Activated naive CD8-positive, alpha-beta T cell (primary cell): ENCODE measurements around the gene MPI.

Experiments used
- H3K27ac Mint-ChIP-seq: one replicate; pipeline ENCODE4 v1.8.0; 2021; ENCODE audit warnings: mixed read lengths
- H3K27me3 Mint-ChIP-seq: one replicate; pipeline ENCODE4 v1.8.0; 2021; ENCODE audit warnings: mixed read lengths
- H3K36me3 Mint-ChIP-seq: one replicate; pipeline ENCODE4 v1.8.0; 2021; ENCODE audit warnings: mixed read lengths
- H3K4me1 Mint-ChIP-seq: one replicate; pipeline ENCODE4 v1.8.0; 2021; ENCODE audit warnings: low read depth, mixed read lengths
- H3K4me3 Mint-ChIP-seq: one replicate; pipeline ENCODE4 v1.8.0; 2021; ENCODE audit warnings: mild to moderate bottlenecking, mixed read lengths
- H3K9me3 Mint-ChIP-seq: one replicate; pipeline ENCODE4 v1.8.0; 2021; ENCODE audit warnings: low read depth, mixed read lengths

Gene MPI, protein sequence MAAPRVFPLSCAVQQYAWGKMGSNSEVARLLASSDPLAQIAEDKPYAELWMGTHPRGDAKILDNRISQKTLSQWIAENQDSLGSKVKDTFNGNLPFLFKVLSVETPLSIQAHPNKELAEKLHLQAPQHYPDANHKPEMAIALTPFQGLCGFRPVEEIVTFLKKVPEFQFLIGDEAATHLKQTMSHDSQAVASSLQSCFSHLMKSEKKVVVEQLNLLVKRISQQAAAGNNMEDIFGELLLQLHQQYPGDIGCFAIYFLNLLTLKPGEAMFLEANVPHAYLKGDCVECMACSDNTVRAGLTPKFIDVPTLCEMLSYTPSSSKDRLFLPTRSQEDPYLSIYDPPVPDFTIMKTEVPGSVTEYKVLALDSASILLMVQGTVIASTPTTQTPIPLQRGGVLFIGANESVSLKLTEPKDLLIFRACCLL

DNA sequence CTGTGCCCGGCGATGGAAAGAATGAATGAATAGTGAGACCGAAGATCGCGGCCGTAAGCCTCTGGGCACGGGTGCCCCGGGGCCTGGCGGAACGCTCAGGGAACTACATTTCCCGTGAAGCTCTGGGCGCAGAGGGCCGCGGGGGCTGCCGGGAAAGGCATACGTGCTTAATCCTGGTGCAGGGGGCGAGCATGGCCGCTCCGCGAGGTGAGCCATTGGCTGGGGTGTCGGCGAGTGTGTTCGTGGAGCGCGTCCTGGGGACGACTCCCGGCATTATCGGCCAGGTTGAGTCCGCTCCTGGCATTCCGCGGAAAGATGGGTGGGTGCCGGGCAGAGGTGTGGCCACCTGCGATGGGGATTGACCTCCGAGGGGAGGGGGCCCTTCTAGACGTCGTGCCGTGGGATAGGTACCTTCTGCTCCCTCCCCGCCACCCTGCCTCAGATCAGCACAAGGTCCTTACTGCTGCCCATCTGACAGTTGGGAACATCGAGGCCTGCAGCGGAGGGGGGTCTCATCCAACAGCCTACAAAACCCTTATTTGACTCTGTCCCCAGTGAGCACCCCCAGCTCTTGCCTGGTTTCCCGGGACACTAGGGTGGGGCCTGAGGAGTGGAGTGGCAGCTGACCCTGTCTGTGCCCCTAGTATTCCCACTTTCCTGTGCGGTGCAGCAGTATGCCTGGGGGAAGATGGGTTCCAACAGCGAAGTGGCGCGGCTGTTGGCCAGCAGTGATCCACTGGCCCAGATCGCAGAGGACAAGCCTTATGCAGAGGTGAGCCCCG lies at the start of gene MPI:
TSS of gene MPI (plus strand) at position 160 of the 782 bp plus-strand sequence. CDS start at position 192, 32 bp downstream.
- Mint-ChIP-seq H3K4me3 (peak within 1 kb of the TSS; percentile 88), H3K27ac (peak within 1 kb of the TSS; percentile 95), H3K4me1 (peaks cover 43% of the 10 kb centered on the region), H3K27me3 (no peaks in the 10 kb centered on the region), H3K9me3 (no peaks in the 10 kb centered on the region), H3K36me3 (peaks cover 5% of the 10 kb centered on the region)

DNA sequence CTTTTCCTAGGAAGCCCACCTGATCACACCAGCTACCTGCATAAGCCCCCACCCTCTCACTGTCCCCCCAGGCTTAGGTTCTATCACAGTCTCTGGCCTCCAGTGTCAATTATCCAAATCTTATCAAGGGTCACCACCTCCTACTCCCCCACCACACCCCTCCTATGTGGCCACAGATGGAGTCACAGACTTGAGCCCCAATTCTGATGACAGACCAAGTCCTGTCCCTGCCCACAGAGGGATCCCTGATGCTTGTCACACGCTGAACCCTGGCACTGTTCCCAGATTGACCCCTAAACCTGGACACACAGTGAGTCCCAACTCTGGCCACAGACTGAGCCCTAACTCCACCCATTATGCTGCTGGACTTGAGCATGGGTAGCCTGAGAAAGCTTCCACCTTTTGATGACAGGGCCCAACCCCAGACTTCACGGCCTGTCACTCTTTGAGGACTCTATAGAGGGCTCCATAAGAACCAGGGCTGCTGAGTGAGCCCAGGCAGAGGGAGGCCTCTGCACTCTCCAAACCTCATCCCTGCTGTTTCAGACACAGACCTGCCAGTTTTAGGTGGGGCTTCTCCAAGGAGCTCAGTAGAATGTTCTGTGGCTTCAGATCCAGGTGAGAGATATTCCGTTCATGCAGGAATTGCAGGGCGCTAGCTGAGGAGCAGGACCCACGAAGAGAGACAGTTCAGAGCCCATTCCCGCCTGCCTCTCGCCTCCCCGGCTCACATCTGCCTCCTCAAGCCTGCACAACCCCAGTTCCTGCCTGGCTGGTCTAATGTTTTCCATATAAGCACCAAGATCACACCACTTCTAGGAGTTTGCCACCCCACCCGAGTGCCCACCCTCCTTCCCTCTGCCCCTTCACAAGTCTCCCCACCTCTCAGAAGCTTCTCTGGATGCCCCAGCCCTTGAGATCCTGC lies 48.7 kb upstream of the MPI start:
- no peaks in the 10 kb centered on the region for H3K36me3 Mint-ChIP-seq
- peak overlapping the region; percentile 91 for H3K4me3 Mint-ChIP-seq
- peak overlapping the region; percentile 41 for H3K27ac Mint-ChIP-seq
- H3K9me3 Mint-ChIP-seq = no peaks in the 10 kb centered on the region
- no peaks in the 10 kb centered on the region for H3K27me3 Mint-ChIP-seq
- H3K4me1 Mint-ChIP-seq = peaks cover 39% of the 10 kb centered on the region

DNA sequence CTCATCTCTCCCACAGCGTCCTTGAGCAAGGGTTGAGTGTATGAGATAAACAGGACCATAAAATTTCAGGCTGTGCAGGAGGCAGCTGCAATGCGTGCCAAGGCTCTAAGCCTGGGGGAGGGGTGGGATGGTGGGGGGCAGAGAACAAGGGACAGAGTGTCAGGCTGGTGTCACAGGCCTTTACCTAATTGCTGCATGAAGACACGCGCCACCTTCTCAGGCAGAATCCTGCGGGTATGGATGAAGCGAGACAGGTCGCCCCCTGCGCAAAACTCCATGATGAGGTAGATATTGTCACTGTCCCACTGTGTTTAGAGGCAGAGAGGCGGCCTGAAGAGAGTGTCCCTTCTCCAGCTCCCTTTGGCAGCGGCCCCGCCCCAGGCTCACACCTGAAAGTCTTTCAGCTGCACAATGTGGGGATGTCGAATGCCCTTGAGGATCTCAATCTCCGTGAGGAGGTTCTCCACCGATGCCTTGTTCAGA lies 47.9 kb upstream of the MPI start:
- H3K4me1 Mint-ChIP-seq = peaks cover 41% of the 10 kb centered on the region
- peak overlapping the region; percentile 50 for H3K27ac Mint-ChIP-seq
- peaks cover 2% of the 10 kb centered on the region for H3K36me3 Mint-ChIP-seq
- H3K9me3 Mint-ChIP-seq = no peaks in the 10 kb centered on the region
- H3K27me3 Mint-ChIP-seq = no peaks in the 10 kb centered on the region
- peak overlapping the region; percentile 91 for H3K4me3 Mint-ChIP-seq

DNA sequence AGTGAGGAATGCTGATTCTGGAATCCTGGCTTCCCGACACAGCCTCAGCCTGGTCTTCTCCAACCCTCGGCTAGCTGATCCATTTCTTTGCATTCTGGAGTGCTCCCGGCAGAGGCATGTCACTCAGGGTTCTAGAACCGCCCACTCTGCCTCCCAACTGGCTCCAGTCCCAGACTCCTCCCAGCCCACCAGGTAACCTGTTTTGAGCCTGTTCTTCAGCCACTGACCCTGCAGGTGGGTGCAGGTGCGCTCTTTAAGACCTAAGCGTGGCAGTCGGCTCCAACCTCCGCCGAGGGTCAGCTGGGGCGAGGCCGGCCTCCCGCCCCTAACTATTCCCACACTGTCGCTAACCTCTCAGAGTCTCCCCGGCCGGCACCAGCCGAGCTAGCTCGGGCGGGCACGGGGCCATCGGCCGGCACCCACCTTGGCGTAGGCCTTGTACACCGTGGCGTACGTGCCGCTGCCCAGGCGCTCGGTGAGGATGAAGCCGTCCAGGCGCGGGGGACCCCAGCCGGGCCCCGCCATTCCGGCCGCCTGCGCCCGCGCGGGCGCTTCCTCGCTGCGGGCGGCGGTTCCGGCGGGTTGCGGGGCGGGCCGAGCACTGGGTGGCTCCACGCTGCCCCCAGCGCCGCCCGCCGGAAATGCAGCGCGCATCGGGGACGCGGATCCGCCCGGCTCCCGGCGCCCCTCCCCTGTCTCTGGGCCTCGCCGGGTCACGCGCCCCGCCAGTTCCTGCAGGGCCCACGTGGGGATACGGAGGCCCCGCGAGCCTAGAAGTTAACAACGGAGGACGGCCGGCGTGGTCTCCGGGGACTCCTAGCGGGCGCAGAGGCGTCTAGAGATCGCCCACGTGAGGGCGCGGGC lies 47.0 kb upstream of the MPI start, which contains the start of gene ULK3:
TSS of gene ULK3 (minus strand) at position 576 of the 864 bp plus-strand sequence. CDS start at position 525, 51 bp downstream.
- Mint-ChIP-seq H3K4me3 (peak within 1 kb of the TSS; percentile 91), H3K9me3 (no peaks in the 10 kb centered on the region), H3K36me3 (peaks cover 2% of the 10 kb centered on the region), H3K4me1 (peaks cover 41% of the 10 kb centered on the region), H3K27ac (peak within 1 kb of the TSS; percentile 96), H3K27me3 (no peaks in the 10 kb centered on the region)

DNA sequence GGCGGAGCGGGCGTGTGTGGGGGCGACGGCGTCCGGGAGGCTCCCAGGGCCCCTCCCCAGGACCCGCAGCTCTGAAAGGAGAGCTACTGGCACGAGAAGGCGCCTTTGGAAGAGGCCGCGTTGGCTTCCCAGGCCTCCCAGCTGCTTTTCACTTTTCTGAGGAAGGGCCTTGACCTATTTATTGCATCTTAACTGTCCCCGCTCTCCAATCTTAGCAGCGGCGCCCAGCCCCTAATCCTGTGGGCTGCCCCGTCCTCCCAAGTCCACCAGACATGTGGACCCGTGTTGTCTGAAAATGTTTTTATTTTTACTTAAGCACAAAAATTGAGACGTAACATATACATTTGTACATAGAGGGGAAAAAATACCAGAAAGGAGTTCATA lies 46.4 kb upstream of the MPI start:
- Mint-ChIP-seq H3K27ac (peak overlapping the region; percentile 96), H3K9me3 (no peaks in the 10 kb centered on the region), H3K4me1 (peaks cover 41% of the 10 kb centered on the region), H3K27me3 (no peaks in the 10 kb centered on the region), H3K36me3 (peaks cover 2% of the 10 kb centered on the region), H3K4me3 (peak overlapping the region; percentile 90)

DNA sequence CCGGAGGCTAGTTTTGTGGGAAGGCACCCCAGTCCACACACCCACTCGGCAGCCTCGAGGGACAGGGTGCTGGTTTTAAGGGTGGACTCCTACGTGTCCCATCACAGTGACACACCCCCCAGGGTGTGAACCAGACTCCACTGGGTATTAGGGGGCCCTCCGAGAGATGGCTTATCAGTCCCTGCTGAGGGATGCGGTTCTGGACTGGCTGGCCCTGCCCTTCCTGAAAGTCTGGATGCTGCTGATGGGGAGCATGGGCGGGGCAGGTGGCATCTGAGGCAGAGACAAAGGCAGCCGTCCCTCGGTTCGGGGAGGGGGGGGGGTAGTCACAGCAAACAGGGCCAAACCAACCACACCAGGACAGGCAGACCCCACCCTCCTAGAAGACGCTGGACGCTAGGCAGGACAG lies 45.9 kb upstream of the MPI start:
- Mint-ChIP-seq H3K9me3 (no peaks in the 10 kb centered on the region), H3K27ac (peak overlapping the region; percentile 96), H3K4me1 (peaks cover 41% of the 10 kb centered on the region), H3K4me3 (peak overlapping the region; percentile 90), H3K36me3 (peaks cover 2% of the 10 kb centered on the region), H3K27me3 (no peaks in the 10 kb centered on the region)

DNA sequence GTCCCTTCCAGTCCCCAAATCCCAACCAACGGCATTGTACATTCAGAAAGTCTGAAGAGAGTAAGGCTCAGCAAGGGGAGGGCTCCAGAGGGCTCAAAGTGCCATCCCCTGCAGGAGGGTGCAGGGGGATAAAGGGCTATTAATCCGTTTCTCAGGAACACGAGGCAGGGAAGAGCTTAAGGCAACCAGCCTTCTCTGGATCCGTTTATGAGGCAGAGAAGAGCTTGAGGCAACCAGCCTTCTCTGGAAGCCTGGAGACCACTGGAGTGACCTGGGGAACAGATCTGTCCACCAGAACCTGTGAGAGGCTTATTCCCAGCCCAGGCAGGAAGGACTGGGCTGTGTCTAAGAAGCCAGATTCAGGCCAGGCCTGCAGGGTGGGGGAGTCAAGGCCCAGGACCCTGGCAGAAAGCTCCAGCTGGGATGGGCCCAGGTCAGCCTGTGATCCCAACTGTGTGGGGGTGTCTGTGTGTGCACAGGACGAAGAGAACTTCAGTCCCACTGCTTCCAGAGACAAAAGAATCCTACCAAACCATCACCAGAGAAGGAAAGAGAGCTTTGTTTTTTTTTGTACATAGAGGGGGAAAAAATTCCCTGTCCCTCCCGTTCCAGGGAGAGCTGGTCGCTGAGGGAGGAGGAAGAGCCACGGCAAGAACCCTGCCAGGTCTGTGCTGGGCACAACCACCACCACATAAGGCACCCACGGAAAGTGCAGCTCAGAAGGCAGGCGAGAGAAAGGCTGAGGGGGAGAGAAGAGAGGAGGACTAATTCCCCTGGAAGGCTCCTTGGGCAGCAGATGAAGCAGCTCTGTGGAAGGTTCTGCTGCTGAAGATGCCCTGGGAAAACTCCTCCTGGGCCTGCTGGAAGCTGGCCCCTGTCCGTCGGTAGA lies 45.3 kb upstream of the MPI start:
- H3K9me3 Mint-ChIP-seq = no peaks in the 10 kb centered on the region
- H3K27ac Mint-ChIP-seq = peak overlapping the region; percentile 92
- H3K36me3 Mint-ChIP-seq = peaks cover 2% of the 10 kb centered on the region
- H3K4me3 Mint-ChIP-seq = peak overlapping the region; percentile 51
- H3K4me1 Mint-ChIP-seq = peaks cover 41% of the 10 kb centered on the region
- no peaks in the 10 kb centered on the region for H3K27me3 Mint-ChIP-seq

DNA sequence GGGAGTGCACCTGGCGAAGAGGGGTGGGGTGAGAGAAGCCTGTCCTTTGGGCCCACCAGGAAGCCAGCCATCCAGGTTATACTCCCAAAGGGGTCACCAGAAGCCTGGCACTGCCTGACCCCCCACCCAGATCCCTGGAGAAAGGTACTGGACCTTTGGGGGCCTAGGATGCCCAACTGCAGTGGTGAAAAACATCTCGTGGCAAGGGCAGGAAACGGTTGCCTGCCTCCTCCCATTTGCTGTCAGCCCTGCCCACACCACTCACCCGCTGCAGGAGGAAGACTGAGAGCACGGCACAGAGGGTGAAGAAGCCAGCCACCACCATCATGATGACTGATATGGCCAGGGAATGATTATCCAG lies 44.7 kb upstream of the MPI start:
- Mint-ChIP-seq H3K27me3 (no peaks in the 10 kb centered on the region), H3K27ac (peak overlapping the region; percentile 92), H3K9me3 (no peaks in the 10 kb centered on the region), H3K36me3 (peaks cover 2% of the 10 kb centered on the region), H3K4me3 (peak overlapping the region; percentile 51), H3K4me1 (peaks cover 41% of the 10 kb centered on the region)

DNA sequence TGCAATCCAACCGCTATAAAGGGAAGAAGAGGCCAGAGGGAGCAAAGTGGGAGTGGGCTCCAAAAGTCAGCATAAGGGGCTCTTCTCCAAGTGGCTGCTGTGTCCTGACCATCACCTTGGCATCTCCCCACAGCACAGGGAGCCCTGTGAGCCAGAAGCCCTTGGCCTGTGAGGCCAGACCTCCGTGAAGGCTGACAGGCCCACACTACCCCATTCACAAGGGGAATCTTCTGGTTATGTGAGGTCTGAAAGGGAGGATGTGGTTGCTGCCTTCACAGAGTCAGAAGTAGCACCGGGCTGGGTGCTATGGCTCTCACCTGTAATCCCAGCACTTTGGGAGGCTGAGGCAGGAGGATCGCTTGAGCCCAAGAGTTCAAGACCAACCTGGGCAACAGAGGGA lies 44.3 kb upstream of the MPI start:
- no peaks in the 10 kb centered on the region for H3K9me3 Mint-ChIP-seq
- peaks cover 41% of the 10 kb centered on the region for H3K4me1 Mint-ChIP-seq
- H3K27me3 Mint-ChIP-seq = no peaks in the 10 kb centered on the region
- peaks cover 2% of the 10 kb centered on the region for H3K36me3 Mint-ChIP-seq
- peak overlapping the region; percentile 92 for H3K27ac Mint-ChIP-seq
- peak overlapping the region; percentile 51 for H3K4me3 Mint-ChIP-seq

DNA sequence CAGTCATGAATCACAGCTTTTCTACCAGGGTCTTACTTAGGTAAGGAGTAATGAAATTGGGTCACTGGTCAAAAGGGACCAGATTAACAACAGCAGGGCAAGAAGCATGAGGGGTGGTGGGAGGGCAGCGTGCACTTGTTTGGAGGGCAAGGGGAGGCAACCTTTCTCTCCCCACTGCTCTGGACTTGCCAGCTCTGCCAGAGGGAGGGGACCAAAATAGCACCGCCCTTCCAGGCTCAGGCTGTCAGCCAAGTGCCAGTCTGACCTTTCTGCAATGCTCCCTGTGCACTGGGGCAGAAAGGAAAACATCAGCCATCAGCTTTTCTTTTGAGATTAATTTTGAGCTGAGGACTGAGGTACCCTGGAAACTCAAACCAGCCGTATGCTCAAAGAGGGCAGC lies 42.4 kb upstream of the MPI start:
- no peak overlapping the region for H3K4me3 Mint-ChIP-seq
- no peak overlapping the region for H3K27ac Mint-ChIP-seq
- no peaks in the 10 kb centered on the region for H3K27me3 Mint-ChIP-seq
- H3K4me1 Mint-ChIP-seq = peaks cover 25% of the 10 kb centered on the region
- H3K36me3 Mint-ChIP-seq = peaks cover 2% of the 10 kb centered on the region
- no peaks in the 10 kb centered on the region for H3K9me3 Mint-ChIP-seq

DNA sequence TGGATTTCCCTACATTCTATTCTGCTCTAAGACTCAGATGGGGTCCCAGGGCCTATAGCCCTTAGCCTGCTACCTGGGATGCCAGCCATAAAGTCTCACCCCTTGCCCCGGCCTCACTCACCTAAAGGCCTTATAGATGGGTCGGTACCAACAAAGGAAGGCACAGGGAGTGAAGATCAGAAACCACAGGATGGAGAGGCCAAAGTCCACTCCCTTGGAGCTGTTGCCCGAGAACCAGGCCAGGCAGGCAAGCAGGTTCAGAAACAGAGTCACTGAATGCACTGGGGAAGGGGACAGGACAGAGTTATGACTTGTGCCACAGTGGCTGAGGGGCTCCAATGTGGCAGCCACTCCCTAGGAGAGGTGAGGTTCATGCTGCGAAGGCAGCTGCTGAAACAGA lies 39.4 kb upstream of the MPI start:
- Mint-ChIP-seq H3K36me3 (peaks cover 2% of the 10 kb centered on the region), H3K27me3 (no peaks in the 10 kb centered on the region), H3K4me3 (no peak overlapping the region), H3K4me1 (peaks cover 8% of the 10 kb centered on the region), H3K27ac (no peak overlapping the region), H3K9me3 (no peaks in the 10 kb centered on the region)

DNA sequence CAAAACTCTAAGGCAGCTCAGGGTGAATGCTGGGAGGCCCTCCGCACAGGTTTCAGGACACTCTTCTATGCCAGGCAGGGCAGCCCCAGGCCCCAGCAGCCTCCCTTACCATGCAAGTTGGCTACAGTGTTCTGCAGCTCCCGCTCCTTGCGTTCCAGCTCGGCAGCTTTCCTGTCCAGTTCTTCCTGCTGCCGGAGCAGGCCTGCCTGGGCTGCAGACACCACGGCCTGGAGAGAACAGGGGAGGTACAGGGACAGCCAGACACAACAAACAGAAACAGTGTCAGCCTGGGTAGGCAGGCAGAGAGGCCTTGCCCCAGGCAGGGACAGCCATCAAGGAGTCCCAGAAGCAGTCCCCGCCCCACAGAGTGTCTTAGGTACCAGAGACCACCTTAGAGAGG lies 37.9 kb upstream of the MPI start:
- Mint-ChIP-seq H3K36me3 (no peaks in the 10 kb centered on the region), H3K4me3 (no peak overlapping the region), H3K4me1 (peaks cover 6% of the 10 kb centered on the region), H3K27ac (no peak overlapping the region), H3K9me3 (no peaks in the 10 kb centered on the region), H3K27me3 (no peaks in the 10 kb centered on the region)

DNA sequence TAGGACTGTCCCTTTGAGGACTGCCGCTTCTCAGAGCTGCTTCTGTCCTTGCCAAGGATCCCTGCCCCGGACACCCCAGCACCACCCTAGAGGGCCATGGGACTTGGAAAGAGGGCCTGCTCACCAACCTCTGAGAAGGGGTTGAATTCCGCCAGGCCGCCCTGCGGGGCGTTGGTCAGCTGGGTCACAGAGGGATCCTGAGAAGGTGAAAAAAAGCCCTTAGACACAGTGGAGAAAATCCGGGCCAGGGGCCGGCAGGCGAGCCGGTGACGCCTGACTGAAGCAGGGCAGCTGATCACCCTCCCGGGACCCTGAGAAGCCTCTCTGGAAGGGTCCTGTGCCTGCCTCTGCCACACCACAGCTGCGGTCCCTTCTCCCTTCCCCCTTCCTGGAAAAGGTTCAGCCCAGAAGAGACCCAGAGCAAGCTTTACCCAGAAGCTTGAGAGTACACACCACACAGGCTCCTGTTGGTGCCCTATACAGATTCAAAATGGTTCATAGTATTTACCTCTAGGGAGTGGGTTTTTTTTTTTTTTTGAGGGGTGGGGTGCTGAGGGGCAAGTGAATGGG lies 35.3 kb upstream of the MPI start:
- H3K4me1 Mint-ChIP-seq = peaks cover 26% of the 10 kb centered on the region
- no peaks in the 10 kb centered on the region for H3K9me3 Mint-ChIP-seq
- no peak overlapping the region for H3K4me3 Mint-ChIP-seq
- H3K27ac Mint-ChIP-seq = peak overlapping the region; percentile 10
- H3K27me3 Mint-ChIP-seq = no peaks in the 10 kb centered on the region
- H3K36me3 Mint-ChIP-seq = no peaks in the 10 kb centered on the region
